ENCODE data around the gene DHX29. TPM values are rescaled to one million over a fixed set of nuclear protein-coding genes. Genes with fewer than 3 reads are reported as not detected.

Gene DHX29, protein sequence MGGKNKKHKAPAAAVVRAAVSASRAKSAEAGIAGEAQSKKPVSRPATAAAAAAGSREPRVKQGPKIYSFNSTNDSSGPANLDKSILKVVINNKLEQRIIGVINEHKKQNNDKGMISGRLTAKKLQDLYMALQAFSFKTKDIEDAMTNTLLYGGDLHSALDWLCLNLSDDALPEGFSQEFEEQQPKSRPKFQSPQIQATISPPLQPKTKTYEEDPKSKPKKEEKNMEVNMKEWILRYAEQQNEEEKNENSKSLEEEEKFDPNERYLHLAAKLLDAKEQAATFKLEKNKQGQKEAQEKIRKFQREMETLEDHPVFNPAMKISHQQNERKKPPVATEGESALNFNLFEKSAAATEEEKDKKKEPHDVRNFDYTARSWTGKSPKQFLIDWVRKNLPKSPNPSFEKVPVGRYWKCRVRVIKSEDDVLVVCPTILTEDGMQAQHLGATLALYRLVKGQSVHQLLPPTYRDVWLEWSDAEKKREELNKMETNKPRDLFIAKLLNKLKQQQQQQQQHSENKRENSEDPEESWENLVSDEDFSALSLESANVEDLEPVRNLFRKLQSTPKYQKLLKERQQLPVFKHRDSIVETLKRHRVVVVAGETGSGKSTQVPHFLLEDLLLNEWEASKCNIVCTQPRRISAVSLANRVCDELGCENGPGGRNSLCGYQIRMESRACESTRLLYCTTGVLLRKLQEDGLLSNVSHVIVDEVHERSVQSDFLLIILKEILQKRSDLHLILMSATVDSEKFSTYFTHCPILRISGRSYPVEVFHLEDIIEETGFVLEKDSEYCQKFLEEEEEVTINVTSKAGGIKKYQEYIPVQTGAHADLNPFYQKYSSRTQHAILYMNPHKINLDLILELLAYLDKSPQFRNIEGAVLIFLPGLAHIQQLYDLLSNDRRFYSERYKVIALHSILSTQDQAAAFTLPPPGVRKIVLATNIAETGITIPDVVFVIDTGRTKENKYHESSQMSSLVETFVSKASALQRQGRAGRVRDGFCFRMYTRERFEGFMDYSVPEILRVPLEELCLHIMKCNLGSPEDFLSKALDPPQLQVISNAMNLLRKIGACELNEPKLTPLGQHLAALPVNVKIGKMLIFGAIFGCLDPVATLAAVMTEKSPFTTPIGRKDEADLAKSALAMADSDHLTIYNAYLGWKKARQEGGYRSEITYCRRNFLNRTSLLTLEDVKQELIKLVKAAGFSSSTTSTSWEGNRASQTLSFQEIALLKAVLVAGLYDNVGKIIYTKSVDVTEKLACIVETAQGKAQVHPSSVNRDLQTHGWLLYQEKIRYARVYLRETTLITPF (N-terminal part only)
- total RNA-seq: 10 to 100 TPM; 24.2 to 27.9 (median 25.4) TPM

DNA sequence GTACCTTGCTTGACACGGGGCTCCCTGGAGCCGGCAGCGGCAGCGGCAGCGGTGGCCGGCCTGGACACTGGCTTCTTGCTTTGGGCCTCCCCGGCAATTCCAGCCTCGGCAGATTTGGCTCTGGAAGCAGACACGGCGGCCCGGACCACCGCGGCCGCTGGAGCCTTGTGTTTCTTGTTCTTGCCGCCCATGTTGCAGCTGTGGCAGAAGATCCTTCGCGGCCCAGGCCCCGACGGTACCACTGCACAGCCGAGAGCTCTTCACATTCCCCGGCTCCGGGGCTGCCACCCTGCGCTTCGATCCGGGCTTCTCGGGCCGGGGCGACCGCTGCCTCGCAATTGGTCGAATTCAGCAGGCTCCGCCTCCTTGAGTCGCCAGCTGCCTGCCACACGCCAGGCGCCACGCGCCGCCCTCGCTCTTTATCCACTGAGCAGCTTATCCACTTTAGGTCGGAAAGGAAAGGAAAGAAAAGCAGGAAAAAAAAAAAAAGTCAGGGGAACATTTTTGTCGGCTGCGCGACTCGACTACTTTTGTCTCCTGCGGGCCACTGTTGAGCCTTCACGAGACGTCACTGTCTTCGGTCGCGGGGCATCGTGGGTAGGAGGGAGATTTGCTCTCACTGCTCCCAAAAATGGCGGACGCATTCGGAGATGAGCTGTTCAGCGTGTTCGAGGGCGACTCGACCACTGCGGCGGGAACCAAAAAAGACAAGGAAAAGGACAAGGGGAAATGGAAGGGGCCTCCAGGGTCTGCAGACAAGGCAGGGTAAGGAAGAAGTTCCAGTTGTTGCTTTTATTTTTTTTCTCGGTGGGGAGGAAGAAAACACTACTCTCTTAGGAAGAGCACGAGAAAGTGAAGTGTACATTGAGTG is at the start of gene DHX29, which contains the start of gene MTREX:
DHX29 (minus strand) TSS at position 312 of the 871 bp plus-strand sequence; CDS start at position 191, 121 bp downstream.
MTREX (plus strand) TSS at position 607 of the 871 bp plus-strand sequence; CDS start at position 632, 25 bp downstream.
- 0% methylated on average over 54 of the region's 62 CpGs for WGBS, 2 donors
- peak; percentile 89 to 98 for DNase-seq (ENCODE audit: low spot score in 2 of 2)
- no peak for TF ChIP-seq POLR2A (IDR thresholded peaks at IDR 0.05)
- TF ChIP-seq, protein P1, sequence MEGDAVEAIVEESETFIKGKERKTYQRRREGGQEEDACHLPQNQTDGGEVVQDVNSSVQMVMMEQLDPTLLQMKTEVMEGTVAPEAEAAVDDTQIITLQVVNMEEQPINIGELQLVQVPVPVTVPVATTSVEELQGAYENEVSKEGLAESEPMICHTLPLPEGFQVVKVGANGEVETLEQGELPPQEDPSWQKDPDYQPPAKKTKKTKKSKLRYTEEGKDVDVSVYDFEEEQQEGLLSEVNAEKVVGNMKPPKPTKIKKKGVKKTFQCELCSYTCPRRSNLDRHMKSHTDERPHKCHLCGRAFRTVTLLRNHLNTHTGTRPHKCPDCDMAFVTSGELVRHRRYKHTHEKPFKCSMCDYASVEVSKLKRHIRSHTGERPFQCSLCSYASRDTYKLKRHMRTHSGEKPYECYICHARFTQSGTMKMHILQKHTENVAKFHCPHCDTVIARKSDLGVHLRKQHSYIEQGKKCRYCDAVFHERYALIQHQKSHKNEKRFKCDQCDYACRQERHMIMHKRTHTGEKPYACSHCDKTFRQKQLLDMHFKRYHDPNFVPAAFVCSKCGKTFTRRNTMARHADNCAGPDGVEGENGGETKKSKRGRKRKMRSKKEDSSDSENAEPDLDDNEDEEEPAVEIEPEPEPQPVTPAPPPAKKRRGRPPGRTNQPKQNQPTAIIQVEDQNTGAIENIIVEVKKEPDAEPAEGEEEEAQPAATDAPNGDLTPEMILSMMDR (IDR thresholded peaks at IDR 0.05): no peak
- intact Hi-C loops (cut with DNase I; ENCODE audit: low total_unique reads): no loop called here
- peak within 1 kb of the TSS; percentile 77 for H3K4me3 ChIP-seq (ENCODE audit: low read depth, poor library complexity, severe bottlenecking)

DNA sequence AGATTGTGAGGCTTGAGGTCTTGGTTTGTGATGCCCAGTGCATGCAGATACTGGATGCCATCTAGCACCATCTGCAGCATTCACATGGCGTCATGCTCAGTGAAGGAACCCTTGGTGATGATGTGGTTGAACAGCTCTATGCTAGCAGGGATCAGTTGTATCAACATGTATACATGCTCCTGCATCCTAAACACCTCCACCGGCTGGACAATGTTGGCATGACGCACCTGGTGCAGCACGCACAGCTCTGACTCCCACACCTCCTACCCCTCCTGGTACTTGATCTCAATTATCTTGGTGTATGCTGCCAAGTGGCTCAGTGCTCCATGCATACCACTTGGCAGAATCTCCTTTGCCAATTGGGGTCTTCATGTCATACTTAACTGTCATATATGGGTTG is 49.4 kb upstream of the DHX29 start:
- intact Hi-C loops (cut with DNase I; ENCODE audit: low total_unique reads): no loop called here
- TF ChIP-seq, protein P1 (IDR thresholded peaks at IDR 0.05): no peak
- TF ChIP-seq POLR2A (IDR thresholded peaks at IDR 0.05): no peak
- WGBS, 2 donors: 96 to 98% methylated on average over 4 of the region's 4 CpGs
- DNase-seq (ENCODE audit: low spot score in 2 of 2): no peak
- H3K4me3 ChIP-seq (ENCODE audit: low read depth, poor library complexity, severe bottlenecking): no peak overlapping the region

DNA sequence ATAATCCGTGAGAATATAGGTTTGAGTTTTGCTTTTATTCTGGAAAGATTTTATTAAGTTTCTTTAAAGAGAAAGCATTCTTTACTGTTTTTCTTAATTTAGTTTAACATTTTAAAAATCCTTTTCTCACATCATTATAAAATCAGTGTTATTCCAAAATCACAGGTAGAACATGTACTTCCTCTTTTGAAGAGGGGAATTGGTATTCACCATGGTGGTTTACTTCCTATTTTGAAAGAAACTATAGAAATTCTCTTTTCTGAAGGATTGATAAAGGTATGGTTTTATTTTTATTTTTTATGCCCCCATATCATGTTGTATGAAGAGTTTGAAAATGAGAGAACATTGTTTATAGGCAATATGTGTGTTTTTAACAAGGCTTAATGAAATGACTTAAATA is 43.3 kb upstream of the DHX29 start:
- intact Hi-C loops (cut with DNase I; ENCODE audit: low total_unique reads): no loop called here
- TF ChIP-seq POLR2A (IDR thresholded peaks at IDR 0.05): no peak
- TF ChIP-seq, protein P1 (IDR thresholded peaks at IDR 0.05): no peak
- no peak for DNase-seq (ENCODE audit: low spot score in 2 of 2)
- 92 to 98% methylated on average over 1 of the region's 1 CpG for WGBS, 2 donors
- H3K4me3 ChIP-seq (ENCODE audit: low read depth, poor library complexity, severe bottlenecking): no peak overlapping the region

DNA sequence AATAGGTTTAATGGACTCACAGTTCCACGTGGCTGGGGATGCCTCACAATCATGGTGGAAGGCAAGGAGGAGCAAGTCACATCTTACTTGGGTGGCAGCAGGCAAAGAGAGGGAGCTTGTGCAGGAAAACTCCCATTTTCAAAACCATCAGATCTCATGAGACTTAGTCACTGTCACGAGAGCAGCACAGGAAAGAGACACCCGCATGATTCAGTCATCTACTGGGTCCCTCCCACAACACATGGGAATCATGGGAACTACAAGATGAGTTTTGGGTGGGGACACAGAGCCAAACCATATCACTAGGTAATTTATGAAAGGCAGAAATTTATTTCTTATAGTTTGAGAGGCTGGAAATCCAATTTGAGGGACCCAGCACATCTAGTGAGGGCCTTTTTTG is 40.3 kb upstream of the DHX29 start:
- WGBS, 2 donors: 85 to 94% methylated on average over 3 of the region's 3 CpGs
- no peak for DNase-seq (ENCODE audit: low spot score in 2 of 2)
- intact Hi-C loops (cut with DNase I; ENCODE audit: low total_unique reads): loop anchor here (10.0 kb wide), 1 partner anchor 347 kb away; no protein-coding TSS in a partner anchor
- H3K4me3 ChIP-seq (ENCODE audit: low read depth, poor library complexity, severe bottlenecking): no peak overlapping the region
- no peak for TF ChIP-seq POLR2A (IDR thresholded peaks at IDR 0.05)
- TF ChIP-seq, protein P1 (IDR thresholded peaks at IDR 0.05): no peak
